ENCODE data around the gene SLC25A29. TPM values are rescaled to one million over a fixed set of nuclear protein-coding genes. Genes with fewer than 3 reads are reported as not detected.

The SLC25A29 gene
- total and polyA plus RNA-seq, 2 of the 8 experiments (the other 6 are each of a cell fraction or from before 2014, with no cell fraction given) = 135 to 177 TPM

DNA sequence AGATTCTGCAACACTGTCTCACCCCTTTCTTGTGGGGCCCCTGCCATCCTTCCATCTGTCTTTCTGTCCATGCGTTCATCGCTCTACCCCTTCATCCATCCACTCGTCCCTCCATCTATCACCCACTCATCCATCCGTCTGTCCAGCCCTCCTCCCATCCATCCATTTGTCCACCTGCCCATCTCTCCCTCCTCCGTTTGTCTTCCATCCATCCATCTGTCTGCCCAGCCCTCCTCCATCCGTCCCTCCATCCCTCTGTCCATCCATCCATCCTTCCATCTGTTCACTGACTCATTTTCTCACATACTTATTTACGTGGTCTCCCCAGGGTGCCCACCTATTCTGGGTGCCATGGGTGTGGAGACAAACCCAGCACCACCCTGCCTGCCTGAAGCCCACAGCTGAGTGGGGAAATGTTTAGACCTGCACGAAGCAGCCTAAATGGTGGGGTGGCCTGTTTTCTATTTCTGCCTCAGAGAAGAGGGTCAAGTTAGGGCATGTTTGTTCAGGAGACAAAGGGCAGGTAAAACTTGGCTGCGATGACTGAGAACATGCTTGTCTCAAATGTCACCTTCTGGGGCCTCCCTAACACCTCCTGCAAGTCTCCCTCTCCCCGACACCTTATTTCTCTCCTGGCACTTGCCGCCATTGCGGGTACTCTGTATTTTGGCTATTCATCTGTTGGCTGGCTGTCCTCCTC, 14.1 kb upstream of the SLC25A29 start:
- no peak overlapping the region for H2BK120ac ChIP-seq (replicated peaks; ENCODE audit: low read depth, low read length)
- CTCF ChIA-PET (ENCODE audit: partially characterized antibody) = interaction anchor here (3.0 kb wide), 1 partner anchor 10 kb away, joined by 13 read pairs; no protein-coding TSS in a partner anchor
- no peak overlapping the region for H2BK15ac ChIP-seq (ENCODE audit: low read length)
- no peak overlapping the region for H3K14ac ChIP-seq (ENCODE audit: insufficient read length)
- no peaks in the 10 kb centered on the region for H3K79me1 ChIP-seq (ENCODE audit: low read depth, low read length)
- H3K27ac ChIP-seq (ENCODE audit: low read depth, low read length) = no peak overlapping the region
- H2BK12ac ChIP-seq (ENCODE audit: low read depth, low read length) = peak overlapping the region; percentile 81; the same call in 1 of the 2 replicates
- no peaks in the 10 kb centered on the region for H3K79me2 ChIP-seq (ENCODE audit: control insufficient read depth in 1 of 2, insufficient read depth in 2 of 2, low read length in 2 of 2)
- H3K4me2 ChIP-seq (ENCODE audit: insufficient read depth in 1 of 2, low read depth in 2 of 2, low read length in 2 of 2) = no peak overlapping the region
- H3K18ac ChIP-seq (ENCODE audit: extremely low read depth, low read length) = 0 out of 2 replicates have a peak overlapping the region, but pooled peaks have one; percentile 72
- no peaks in the 10 kb centered on the region for H3K9me3 ChIP-seq (ENCODE audit: insufficient read depth in 2 of 2, low read depth in 1 of 2, low read length in 1 of 2)
- POLR2A ChIA-PET (ENCODE audit: partially characterized antibody) = interaction anchor here (2.3 kb wide), 1 partner anchor 12 kb away, joined by 22 read pairs; no protein-coding TSS in a partner anchor
- H4K8ac ChIP-seq (ENCODE audit: extremely low read depth, insufficient read depth, low read length) = no peak overlapping the region
- FAIRE-seq (no peak), DNase-seq (ENCODE audit: low read depth in 1 of 2, low spot score in 2 of 2) (no peak)
- H3K23ac ChIP-seq (ENCODE audit: insufficient read length) = no peak overlapping the region
- 92 to 100% methylated on average over 4 to 12 of the region's 12 CpGs for WGBS, 2 experiments (ENCODE audit: extremely low coverage in 1 of 2, insufficient coverage in 1 of 2, insufficient read length in 1 of 2, insufficient replicate concordance in 2 of 2, low coverage in 1 of 2, low lambda C conversion rate in 2 of 2, missing lambda C conversion rate in 1 of 2)
- no peaks in the 10 kb centered on the region for H4K20me1 ChIP-seq (replicated peaks in 1 of 2; ENCODE audit: control insufficient read depth in 1 of 2, insufficient read depth in 2 of 2, low read length in 2 of 2)
- no peak overlapping the region for H3K4ac ChIP-seq (replicated peaks; ENCODE audit: insufficient read length, low read depth, low read length)
- no peak overlapping the region for H4K5ac ChIP-seq (ENCODE audit: insufficient read length, low read depth, low read length)
- no peak overlapping the region for H2AFZ ChIP-seq (ENCODE audit: low read length)
- no peak overlapping the region for H3K9ac ChIP-seq (replicated peaks in 1 of 4; ENCODE audit: extremely low read depth in 1 of 4, low read depth in 3 of 4, low read length in 3 of 4)
- H3K36me3 ChIP-seq (ENCODE audit: control insufficient read depth in 2 of 4, insufficient read depth in 4 of 4, low read length in 3 of 4) = no peaks in the 10 kb centered on the region
- H3K4me1 ChIP-seq (replicated peaks in 1 of 4; ENCODE audit: control insufficient read depth in 3 of 4, insufficient read depth in 4 of 4, low read length in 3 of 4) = peaks cover 0 to 2% (median 0%) of the 10 kb centered on the region in 4 experiments; a peak in 3 of 7 replicates
- H2BK5ac ChIP-seq (ENCODE audit: low read depth, low read length) = peak overlapping the region; percentile 78; the same call in 1 of the 2 replicates
- peak overlapping the region; percentile 8; the same call in 1 of the 2 replicates for H2BK20ac ChIP-seq (ENCODE audit: low read length)
- TF ChIP-seq SIX5 (IDR thresholded peaks at IDR 0.05; ENCODE audit: low read depth, low read length) (no peak), POLR2A (IDR thresholded peaks at IDR 0.05; ENCODE audit: control extremely low read depth in 1 of 2, low read depth in 2 of 2, low read length in 2 of 2) (no peak), CHD2 (IDR thresholded peaks at IDR 0.05; ENCODE audit: low read length) (no peak), SP2 (IDR thresholded peaks at IDR 0.05; ENCODE audit: low read length) (no peak), TBP (IDR thresholded peaks at IDR 0.05; ENCODE audit: low read depth, low read length) (no peak), SUZ12 (IDR thresholded peaks at IDR 0.05; ENCODE audit: low read length) (no peak)
- no peaks in the 10 kb centered on the region; a peak in 2 of 7 replicates for H3K27me3 ChIP-seq (replicated peaks in 1 of 4; ENCODE audit: control insufficient read depth in 3 of 4, extremely low read depth in 1 of 4, insufficient read depth in 3 of 4, low read length in 3 of 4)
- no peak overlapping the region for H3K56ac ChIP-seq (replicated peaks; ENCODE audit: insufficient read length, low read depth, low read length)
- H3K23me2 ChIP-seq (ENCODE audit: low read depth, low read length) = no peaks in the 10 kb centered on the region; the same call in 1 of the 2 replicates
- H3K4me3 ChIP-seq (ENCODE audit: extremely low read depth in 1 of 4, insufficient read depth in 2 of 4, low read depth in 3 of 4, low read length in 4 of 4) = no peak overlapping the region
- peak overlapping the region; percentile 42 for H4K91ac ChIP-seq (replicated peaks; ENCODE audit: insufficient read length, low read length)
- no peak overlapping the region for H2AK5ac ChIP-seq (ENCODE audit: low read depth, low read length)

Data from H1 (cell line).